B cell (primary cell): Measurements from ENCODE around the gene SNTG2. TPM values are rescaled to one million over a fixed set of nuclear protein-coding genes. Genes with fewer than 3 reads are reported as not detected.
A peak's percentile ranks its signal among the peaks of the same experiment; 100 is the strongest.

Source experiments
- ATAC-seq: fragments of 200-7000 bp; cut with Tn5 transposase; one replicate; pipeline ENCODE4 v1.10.0; 2021; ENCODE audit warnings: low read depth, mild to moderate bottlenecking, moderate number of reproducible peaks, moderate library complexity
- CTCF ChIA-PET: fragments of 350-600 bp; sonication (Branson Sonifier 250); formaldehyde crosslinking; loops from one replicate; lab custom pipeline; 2021; ENCODE audit warnings: antibody characterized with exemption, inconsistent platforms; lab: Charles Lee
- POLR2A ChIA-PET: fragments of 350-600 bp; sonication (Branson Sonifier 250); formaldehyde crosslinking; loops from one replicate; lab custom pipeline; 2021; ENCODE audit warnings: antibody characterized with exemption; lab: Charles Lee
- DNase-seq: peaks from one replicate; pipeline ENCODE4 v3.0.0; 2013
- H2AFZ ChIP-seq: 2 replicates; pipeline ENCODE4 v1.6.1; 2012; ENCODE audit warnings: mild to moderate bottlenecking, low read depth, low read length; ENCODE audit not compliant: insufficient read depth, poor library complexity, severe bottlenecking
- H3K27ac ChIP-seq, 2 donors: 1 replicate in 1 of 2; 2 replicates in 1 of 2; pipeline ENCODE4 v1.5.1; 2012 to 2013; ENCODE audit warnings: low read length in 2 of 2, mild to moderate bottlenecking in 2 of 2, moderate library complexity in 1 of 2
- H3K27me3 ChIP-seq, 4 experiments: fragments of 200-600 bp in 1 of 4; sonication (generic) in 1 of 4; replicated peaks in 1 of 4; 1 replicate in 2 of 4; 2 replicates in 2 of 4; pipeline versions ENCODE4 v1.6.1 to v1.7.0; 2013 to 2016; ENCODE audit warnings: low read length in 3 of 4, mild to moderate bottlenecking in 2 of 4, mixed read lengths in 1 of 4, moderate library complexity in 1 of 4; ENCODE audit not compliant: insufficient read depth in 4 of 4, control insufficient read depth in 3 of 4; ENCODE audit errors: control extremely low read depth in 1 of 4
- H3K36me3 ChIP-seq, 2 experiments: replicated peaks in 1 of 2; 1 replicate in 1 of 2; 2 replicates in 1 of 2; pipeline versions ENCODE4 v1.6.1 to v1.7.1; 2013; ENCODE audit warnings: low read length in 1 of 2; ENCODE audit not compliant: insufficient read depth in 2 of 2, control insufficient read depth in 1 of 2; ENCODE audit errors: control extremely low read depth in 1 of 2, extremely low read depth in 1 of 2
- H3K4me1 ChIP-seq, 2 donors: fragments of 200-600 bp in 1 of 2; sonication (generic) in 1 of 2; 1 replicate in 1 of 2; 2 replicates in 1 of 2; pipeline versions ENCODE4 v1.5.1 to v1.6.1; 2013 to 2017; ENCODE audit warnings: low read length in 2 of 2; ENCODE audit not compliant: control insufficient read depth in 2 of 2, insufficient read depth in 2 of 2
- H3K4me2 ChIP-seq: replicated peaks from 2 replicates; pipeline ENCODE3; 2012; ENCODE audit warnings: mild to moderate bottlenecking, low read depth, low read length; ENCODE audit not compliant: poor library complexity, severe bottlenecking
- H3K4me3 ChIP-seq, 5 experiments: fragments of 200-600 bp in 1 of 5; sonication (generic) in 1 of 5; 1 replicate in 3 of 5; 2 replicates in 2 of 5; pipeline versions ENCODE4 v1.5.1 to v1.7.0; 2011 to 2016; ENCODE audit warnings: low read length in 4 of 5, mild to moderate bottlenecking in 4 of 5, low read depth in 2 of 5, control low read depth in 1 of 5, moderate library complexity in 1 of 5; ENCODE audit not compliant: insufficient read depth in 1 of 5; ENCODE audit errors: control extremely low read depth in 1 of 5, extremely low read depth in 1 of 5
- H3K79me2 ChIP-seq: fragments of 200-600 bp; sonication (generic); one replicate; pipeline ENCODE4 v1.6.0; 2016; ENCODE audit warnings: low read length; ENCODE audit not compliant: control insufficient read depth, insufficient read depth
- H3K9ac ChIP-seq: fragments of 200-600 bp; sonication (generic); 2 replicates; pipeline ENCODE4 v1.6.1; 2017; ENCODE audit warnings: mild to moderate bottlenecking, low read length, moderate library complexity
- H3K9me3 ChIP-seq, 3 donors: one replicate each; pipeline versions ENCODE4 v1.6.1 to v1.7.1; 2013; ENCODE audit warnings: low read length in 2 of 3; ENCODE audit not compliant: control insufficient read depth in 2 of 3, insufficient read depth in 1 of 3; ENCODE audit errors: control extremely low read depth in 1 of 3
- H4K20me1 ChIP-seq: 2 replicates; pipeline ENCODE4 v1.6.0; 2012; ENCODE audit warnings: mild to moderate bottlenecking, low read length; ENCODE audit not compliant: insufficient read depth, control insufficient read depth, poor library complexity, severe bottlenecking
- H3K27ac Mint-ChIP-seq: one replicate; pipeline ENCODE4 v1.8.0; 2021; ENCODE audit warnings: mixed read lengths
- H3K27me3 Mint-ChIP-seq: one replicate; pipeline ENCODE4 v1.8.0; 2021; ENCODE audit warnings: mixed read lengths
- H3K4me1 Mint-ChIP-seq: one replicate; pipeline ENCODE4 v1.8.0; 2021; ENCODE audit warnings: mixed read lengths
- H3K4me3 Mint-ChIP-seq: one replicate; pipeline ENCODE4 v1.8.0; 2021; ENCODE audit warnings: mixed read lengths
- H3K9me3 Mint-ChIP-seq: one replicate; pipeline ENCODE4 v1.8.0; 2022; ENCODE audit warnings: mixed read lengths; ENCODE audit not compliant: insufficient read depth
- CTCF ChIP-seq: fragments of 200-600 bp; IDR thresholded peaks from one replicate; pipeline ENCODE4 v1.8.0; 2022; ENCODE audit warnings: antibody characterized with exemption, mild to moderate bottlenecking
- EZH2 ChIP-seq: IDR thresholded peaks from 2 replicates; pipeline ENCODE4 v1.6.1; 2012; ENCODE audit warnings: borderline replicate concordance, low read depth, mild to moderate bottlenecking, moderate library complexity, low read length; ENCODE audit not compliant: insufficient read depth, poor library complexity, severe bottlenecking
- WGBS: methylation state at CpG from one replicate; pipeline ENCODE4 v1.1.5; 2013; ENCODE audit warnings: missing lambda C conversion rate; ENCODE audit not compliant: insufficient coverage; 5-methylcytosine and 5-hydroxymethylcytosine counted together
- intact Hi-C: fragments of 100-400 bp; cut with micrococcal nuclease; formaldehyde crosslinking; loops from one replicate; pipeline ENCODE4 v1.10.0; 2022
- polyA plus RNA-seq: library from polyadenylated mRNA; depleted of rRNA; stranded (reverse); fragments of >200 nt; gene quantifications from 2 replicates; pipeline ENCODE4 v1.2.3, GENCODE V29; 2012
- total RNA-seq, 2 donors: library from RNA; stranded (reverse); fragments of 120-200 nt in 1 of 2; gene quantifications; 1 replicate in 1 of 2; 2 replicates in 1 of 2; pipeline versions ENCODE4 v1.2.3 to v1.2.4, GENCODE V29; 2013 to 2022

The SNTG2 gene
- total and polyA plus RNA-seq, 2 donors (not counting 1 experiment from before 2014, with no cell fraction given) = 2.1 to 2.4 TPM

- Mint-ChIP-seq H3K9me3 (no peaks in the 10 kb centered on the region), H3K4me1 (peaks cover 10% of the 10 kb centered on the region), H3K27ac (no peak overlapping the region), H3K4me3 (no peak overlapping the region), H3K27me3 (peaks cover 10% of the 10 kb centered on the region)
- H3K9ac ChIP-seq = no peak overlapping the region
- intact Hi-C loops = no loop called here
- H3K9me3 ChIP-seq = peaks cover 0 to 4% (median 0%) of the 10 kb centered on the region in 3 donors
- peaks cover 3 to 14% of the 10 kb centered on the region in 2 donors for H3K4me1 ChIP-seq
- ATAC-seq = no peak
- H3K36me3 ChIP-seq = no peaks in the 10 kb centered on the region
- H4K20me1 ChIP-seq = no peaks in the 10 kb centered on the region
- TF ChIP-seq EZH2 = no peak
- TF ChIP-seq CTCF = no peak
- DNase-seq = no peak
- CTCF ChIA-PET = no interaction called here
- WGBS = 90% methylated on average over 15 of the region's 15 CpGs
- H3K27me3 ChIP-seq = peaks cover 0 to 4% (median 0%) of the 10 kb centered on the region in 4 experiments
- no peak overlapping the region for H3K4me3 ChIP-seq
- H3K4me2 ChIP-seq = no peak overlapping the region
- POLR2A ChIA-PET = no interaction called here
- H2AFZ ChIP-seq = no peak overlapping the region
- no peaks in the 10 kb centered on the region for H3K79me2 ChIP-seq
- H3K27ac ChIP-seq = no peak overlapping the region
Measured at GRCh38 chr2:1137913-1138391, 187.3 kb downstream of the SNTG2 start.

GRCh38 chr2:1140389-1141003 lies 189.8 kb downstream of the SNTG2 start:
- no peaks in the 10 kb centered on the region for H3K9me3 ChIP-seq
- no peak overlapping the region for H2AFZ ChIP-seq
- no peak overlapping the region for H3K4me3 ChIP-seq
- peaks cover 6% of the 10 kb centered on the region for H3K4me1 Mint-ChIP-seq
- no peak overlapping the region for H3K9ac ChIP-seq
- H3K9me3 Mint-ChIP-seq = peaks cover 9% of the 10 kb centered on the region
- no peaks in the 10 kb centered on the region for H3K36me3 ChIP-seq
- H3K27ac Mint-ChIP-seq = no peak overlapping the region
- H3K27me3 Mint-ChIP-seq = peaks cover 11% of the 10 kb centered on the region
- no peak for TF ChIP-seq EZH2
- TF ChIP-seq CTCF = peak; percentile 92
- no peaks in the 10 kb centered on the region for H3K79me2 ChIP-seq
- ChIA-PET POLR2A (no interaction called here), CTCF (interaction anchor here (0.6 to 1.8 kb wide), 5 partner anchors 9 to 406 kb away, joined by 3 to 7 read pairs (median 3); no protein-coding TSS in a partner anchor)
- H3K27me3 ChIP-seq = no peaks in the 10 kb centered on the region
- DNase-seq (peak; percentile 54), ATAC-seq (no peak)
- no peak overlapping the region for H3K27ac ChIP-seq
- intact Hi-C loops = no loop called here
- peaks cover 3 to 7% of the 10 kb centered on the region in 2 donors for H3K4me1 ChIP-seq
- no peaks in the 10 kb centered on the region for H4K20me1 ChIP-seq
- no peak overlapping the region for H3K4me3 Mint-ChIP-seq
- 38% methylated on average over 12 of the region's 17 CpGs for WGBS
- peak overlapping the region; percentile 24 for H3K4me2 ChIP-seq
